BJ (cell line): Measurements from ENCODE around the gene RPL28. TPM values are rescaled to one million over a fixed set of nuclear protein-coding genes. Genes with fewer than 3 reads are reported as not detected.

Experiments used
- CTCF ChIA-PET: fragments of 350-600 bp; formaldehyde crosslinking; extraction: SDS; loops from one replicate; lab custom pipeline; 2021; ENCODE audit warnings: antibody characterized with exemption, inconsistent platforms; lab: Yijun Ruan, JAX
- POLR2A ChIA-PET: fragments of 300-600 bp; sonication (Branson Sonifier 250); formaldehyde crosslinking; extraction: SDS; loops from one replicate; lab custom pipeline; 2021; ENCODE audit warnings: antibody characterized with exemption; lab: Charles Lee
- DNase-seq: peaks from one replicate; pipeline ENCODE4 v3.0.0-alpha.2; 2011; ENCODE audit warnings: low read depth
- H3K27me3 ChIP-seq: 2 replicates; pipeline ENCODE4 v1.6.0; 2011; ENCODE audit warnings: low read length; ENCODE audit not compliant: control insufficient read depth, insufficient read depth
- H3K36me3 ChIP-seq: 2 replicates; pipeline ENCODE4 v1.5.1; 2011; ENCODE audit warnings: low read length; ENCODE audit not compliant: control insufficient read depth, insufficient read depth
- H3K4me3 ChIP-seq: 2 replicates; pipeline ENCODE4 v1.5.1; 2011; ENCODE audit warnings: low read depth, mild to moderate bottlenecking, control low read depth, low read length
- CTCF ChIP-seq: IDR thresholded peaks from 2 replicates; pipeline ENCODE4 v1.5.1; 2011; ENCODE audit warnings: low read depth, mild to moderate bottlenecking, control low read depth, inconsistent platforms, low read length, moderate library complexity; ENCODE audit not compliant: insufficient read depth
- polyA plus RNA-seq: library from polyadenylated mRNA; depleted of rRNA; stranded (reverse); fragments of >200 nt; gene quantifications from 2 replicates; pipeline ENCODE4 v1.2.3, GENCODE V29; 2011

The RPL28 gene
- polyA plus RNA-seq, 1 experiment = 838 TPM

- peak; percentile 39; the same call in 1 of the 2 replicates for TF ChIP-seq CTCF
- Histone ChIP-seq H3K27me3 (no peaks in the 10 kb centered on the region; the same call in 1 of the 2 replicates), H3K36me3 (peaks cover 15% of the 10 kb centered on the region), H3K4me3 (peak overlapping the region; percentile 74)
- POLR2A ChIA-PET = no interaction called here
- CTCF ChIA-PET = interaction anchor here (0.7 kb wide), 2 partner anchors 16 to 43 kb away, joined by 3 read pairs; partner anchors contain the start of genes TMEM150B and TMEM238
- no peak for DNase-seq
Measured at GRCh38 chr19:55340784-55341147, 45.0 kb upstream of the RPL28 start.

GRCh38 chr19:55341171-55341588 lies 44.6 kb upstream of the RPL28 start:
- no peak for TF ChIP-seq CTCF
- H3K36me3 ChIP-seq = peaks cover 15% of the 10 kb centered on the region
- POLR2A ChIA-PET = no interaction called here
- no peaks in the 10 kb centered on the region; the same call in 1 of the 2 replicates for H3K27me3 ChIP-seq
- H3K4me3 ChIP-seq = peak overlapping the region; percentile 74
- CTCF ChIA-PET = interaction anchor here (0.7 kb wide), 1 partner anchor 43 kb away, joined by 3 read pairs; the partner anchor contains the start of gene TMEM238
- no peak for DNase-seq

- no peak for DNase-seq
- TF ChIP-seq CTCF = no peak
- peaks cover 17% of the 10 kb centered on the region for H3K36me3 ChIP-seq
- ChIA-PET CTCF (no interaction called here), POLR2A (no interaction called here)
- no peaks in the 10 kb centered on the region for H3K27me3 ChIP-seq
- H3K4me3 ChIP-seq = no peak overlapping the region
Measured at GRCh38 chr19:55341595-55342531, 43.9 kb upstream of the RPL28 start.

- Histone ChIP-seq H3K4me3 (no peak overlapping the region), H3K27me3 (no peaks in the 10 kb centered on the region), H3K36me3 (peaks cover 18% of the 10 kb centered on the region)
- DNase-seq = no peak
- CTCF ChIA-PET = interaction anchor here (1.0 to 1.3 kb wide), 2 partner anchors 12 to 20 kb away, joined by 3 read pairs; no protein-coding TSS in a partner anchor
- TF ChIP-seq CTCF = 0 out of 2 replicates have a peak, but pooled peaks have one; percentile 4
- POLR2A ChIA-PET = interaction anchor here (0.6 kb wide), 1 partner anchor 21 kb away, joined by 9 read pairs; no protein-coding TSS in a partner anchor
Measured at GRCh38 chr19:55344444-55344843, 41.3 kb upstream of the RPL28 start.
